Measurements from ENCODE around the gene JMJD4. TPM values are rescaled to one million over a fixed set of nuclear protein-coding genes. Genes with fewer than 3 reads are reported as not detected.

The JMJD4 gene
- total RNA-seq, 1 donor from 2014 or later = 26.6 TPM

DNA sequence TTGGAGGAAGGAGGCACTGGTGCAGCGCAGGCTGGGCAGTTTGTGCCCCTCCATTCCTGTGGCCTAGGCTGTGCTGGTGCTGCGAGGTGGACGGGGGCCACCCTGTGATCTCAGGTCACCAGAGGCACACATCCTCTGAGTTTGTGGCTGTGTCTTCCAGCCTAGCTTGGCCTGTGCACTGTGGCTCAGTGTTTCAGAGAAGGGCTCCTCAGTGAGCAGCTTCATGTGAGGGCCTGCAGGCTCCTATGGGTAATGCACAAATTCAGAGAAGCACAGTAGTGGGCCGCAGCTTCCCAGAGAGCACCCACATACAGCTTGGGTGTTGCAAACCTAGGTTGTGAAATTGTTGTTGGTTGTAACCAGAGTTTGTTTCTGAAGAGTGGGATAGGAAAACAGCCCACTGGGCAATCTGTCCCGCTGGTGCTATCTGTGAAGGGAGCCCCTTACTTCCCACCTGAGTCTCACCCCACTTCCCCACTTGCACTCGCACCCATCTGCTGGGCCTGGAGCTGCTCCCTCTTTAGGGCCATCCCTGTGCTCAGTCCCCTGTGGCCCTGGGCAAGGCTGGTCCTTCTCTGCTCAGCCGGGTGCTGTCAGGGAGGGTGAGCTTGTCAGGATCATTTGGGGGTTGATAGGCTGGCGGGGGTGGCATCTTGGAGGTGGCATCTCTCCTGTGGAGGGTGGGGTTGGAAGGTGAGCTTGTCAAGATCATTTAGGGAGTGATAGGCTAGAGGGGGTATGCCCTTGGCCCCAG lies 30.3 kb upstream of the JMJD4 start:
- Mint-ChIP-seq H3K36me3 (ENCODE audit: unreplicated experiment) (peaks cover 8% of the 10 kb centered on the region), H3K27ac (ENCODE audit: unreplicated experiment) (no peak overlapping the region), H3K9me3 (ENCODE audit: unreplicated experiment) (peaks cover 10% of the 10 kb centered on the region), H3K4me1 (ENCODE audit: low read depth, unreplicated experiment) (peaks cover 17% of the 10 kb centered on the region), H3K27me3 (ENCODE audit: unreplicated experiment) (peaks cover 6% of the 10 kb centered on the region), H3K4me3 (ENCODE audit: unreplicated experiment) (no peak overlapping the region)
- no peak for TF ChIP-seq CTCF (IDR thresholded peaks at IDR 0.05; ENCODE audit: partially characterized antibody, unreplicated experiment)
- no peak for DNase-seq

DNA sequence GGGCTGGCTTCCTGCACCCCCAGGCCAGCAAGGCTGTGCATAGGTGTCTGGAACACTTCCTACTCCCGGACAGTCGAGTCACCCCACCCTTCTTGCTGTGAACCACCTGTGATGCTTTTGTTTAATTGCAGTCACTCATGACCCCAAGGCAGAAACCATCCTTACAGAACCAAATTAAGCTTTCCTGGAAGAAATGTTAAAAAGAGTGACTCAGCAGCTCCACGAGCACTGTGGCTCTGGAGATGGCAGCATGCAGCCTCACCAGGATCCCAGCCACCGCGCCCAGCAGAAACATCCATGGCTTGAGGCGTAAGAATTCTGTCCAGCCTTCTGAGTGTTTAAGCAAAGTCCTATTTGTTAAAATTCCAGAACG lies 28.9 kb upstream of the JMJD4 start:
- H3K4me1 Mint-ChIP-seq (ENCODE audit: low read depth, unreplicated experiment) = peaks cover 22% of the 10 kb centered on the region
- no peak for DNase-seq
- H3K4me3 Mint-ChIP-seq (ENCODE audit: unreplicated experiment) = no peak overlapping the region
- no peak overlapping the region for H3K27ac Mint-ChIP-seq (ENCODE audit: unreplicated experiment)
- no peak for TF ChIP-seq CTCF (IDR thresholded peaks at IDR 0.05; ENCODE audit: partially characterized antibody, unreplicated experiment)
- H3K9me3 Mint-ChIP-seq (ENCODE audit: unreplicated experiment) = peaks cover 9% of the 10 kb centered on the region
- peaks cover 6% of the 10 kb centered on the region for H3K36me3 Mint-ChIP-seq (ENCODE audit: unreplicated experiment)
- H3K27me3 Mint-ChIP-seq (ENCODE audit: unreplicated experiment) = peaks cover 4% of the 10 kb centered on the region

DNA sequence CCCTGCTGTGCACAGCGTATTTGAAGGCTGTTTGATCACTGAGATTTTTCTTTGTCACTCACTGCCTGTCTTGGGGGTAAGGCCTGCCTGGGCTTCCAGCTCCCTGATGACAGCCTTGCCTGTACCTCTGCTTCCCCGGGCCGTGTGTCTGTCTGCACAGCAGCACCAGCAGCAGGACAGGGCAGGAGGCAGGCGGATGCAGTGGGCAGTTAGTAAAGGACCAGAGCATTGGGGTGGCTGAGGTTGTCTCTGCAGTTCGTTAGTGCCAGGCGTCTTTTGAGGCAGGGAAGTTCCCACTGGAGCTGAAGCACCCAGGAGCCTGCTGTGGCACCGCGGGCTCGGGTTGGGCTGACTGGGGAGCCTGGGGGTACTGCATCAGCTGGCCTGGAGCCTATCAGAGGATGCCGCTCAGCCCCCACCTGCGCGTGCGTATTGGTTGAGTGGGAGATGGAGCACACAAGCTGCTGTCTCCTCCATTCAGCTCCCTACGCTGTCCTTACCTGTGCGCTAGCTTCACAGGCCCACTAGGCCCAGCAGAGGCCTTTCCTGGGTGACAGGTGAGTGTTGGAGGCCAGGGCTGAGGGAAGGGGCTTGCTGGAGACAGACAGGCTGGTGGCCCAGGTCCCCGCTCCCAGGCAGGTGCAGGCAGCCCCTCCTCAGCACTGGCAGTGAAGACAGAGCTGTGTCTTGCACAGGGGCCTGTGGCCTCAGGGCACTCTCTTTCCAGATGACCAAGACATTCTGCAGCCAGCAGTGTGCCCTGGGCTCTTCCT lies 28.3 kb upstream of the JMJD4 start:
- no peak for TF ChIP-seq CTCF (IDR thresholded peaks at IDR 0.05; ENCODE audit: partially characterized antibody, unreplicated experiment)
- Mint-ChIP-seq H3K4me3 (ENCODE audit: unreplicated experiment) (no peak overlapping the region), H3K27me3 (ENCODE audit: unreplicated experiment) (peaks cover 4% of the 10 kb centered on the region), H3K4me1 (ENCODE audit: low read depth, unreplicated experiment) (peaks cover 25% of the 10 kb centered on the region), H3K9me3 (ENCODE audit: unreplicated experiment) (peaks cover 8% of the 10 kb centered on the region), H3K36me3 (ENCODE audit: unreplicated experiment) (no peaks in the 10 kb centered on the region), H3K27ac (ENCODE audit: unreplicated experiment) (no peak overlapping the region)
- DNase-seq = no peak

DNA sequence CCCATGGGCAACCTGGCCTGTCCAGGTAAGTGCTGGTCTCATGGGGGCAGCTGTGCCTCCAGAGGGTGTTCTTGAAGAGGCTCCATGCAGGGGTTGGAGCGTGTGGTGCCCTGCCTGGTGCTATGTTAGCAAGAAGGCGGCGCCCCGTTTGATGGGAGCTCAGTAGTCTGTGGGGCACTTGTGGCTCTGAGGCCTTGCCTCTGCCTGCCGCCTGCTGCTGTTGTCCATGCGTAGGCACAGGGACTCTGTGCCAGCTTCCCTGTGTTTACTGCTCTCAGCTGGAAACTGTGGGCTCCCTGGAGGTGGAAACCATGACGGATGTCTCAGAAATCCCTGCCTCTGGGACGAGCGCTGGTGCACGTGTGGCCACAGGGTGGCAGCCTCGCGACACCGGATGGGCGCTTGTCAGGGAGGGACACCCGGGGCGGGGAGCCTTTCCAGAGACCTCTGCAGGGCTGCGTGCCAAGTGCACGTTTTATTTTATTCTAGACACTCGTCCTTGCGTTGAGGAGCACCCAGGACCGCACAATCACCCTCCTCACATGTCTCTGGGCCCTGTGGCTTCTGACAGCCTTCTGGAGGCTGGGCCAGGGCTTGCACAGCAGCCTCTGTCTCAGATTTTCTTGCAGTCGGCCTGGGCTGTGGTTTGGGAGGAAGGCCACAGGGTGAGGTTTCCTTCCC lies 27.3 kb upstream of the JMJD4 start:
- peaks cover 30% of the 10 kb centered on the region for H3K4me1 Mint-ChIP-seq (ENCODE audit: low read depth, unreplicated experiment)
- peak; percentile 71 for TF ChIP-seq CTCF (IDR thresholded peaks at IDR 0.05; ENCODE audit: partially characterized antibody, unreplicated experiment)
- peaks cover 7% of the 10 kb centered on the region for H3K9me3 Mint-ChIP-seq (ENCODE audit: unreplicated experiment)
- H3K36me3 Mint-ChIP-seq (ENCODE audit: unreplicated experiment) = no peaks in the 10 kb centered on the region
- no peak overlapping the region for H3K27ac Mint-ChIP-seq (ENCODE audit: unreplicated experiment)
- H3K4me3 Mint-ChIP-seq (ENCODE audit: unreplicated experiment) = no peak overlapping the region
- peak; percentile 93 for DNase-seq
- H3K27me3 Mint-ChIP-seq (ENCODE audit: unreplicated experiment) = peaks cover 4% of the 10 kb centered on the region

All from glutamatergic neuron (in vitro differentiated cells).